ENCODE results near the gene NMNAT3. TPM values are rescaled to one million over a fixed set of nuclear protein-coding genes. Genes with fewer than 3 reads are reported as not detected.

Gene NMNAT3
- total RNA-seq, 1 experiment from 2014 or later: 1.3 TPM

GRCh38 chr3:139523718-139524117 lies 154.1 kb downstream of the NMNAT3 start:
- Histone ChIP-seq H2BK12ac (ENCODE audit: insufficient read length, low read depth, low read length) (no peak overlapping the region), H3K4ac (ENCODE audit: low read depth, low read length) (no peak overlapping the region), H3K4me1 (ENCODE audit: insufficient read depth, low read length) (peaks cover 3% of the 10 kb centered on the region; the same call in 1 of the 2 replicates), H3K27me3 (ENCODE audit: insufficient read depth, low read length) (no peaks in the 10 kb centered on the region; the same call in 1 of the 2 replicates), H3K9me3 (ENCODE audit: control insufficient read depth, low read depth, low read length) (no peaks in the 10 kb centered on the region), H3K9ac (ENCODE audit: extremely low read depth, insufficient read length, low read length) (no peak overlapping the region), H2AFZ (ENCODE audit: low read length) (no peak overlapping the region), H3T11ph (ENCODE audit: low read length) (no peak overlapping the region), H3K4me2 (ENCODE audit: insufficient read depth, insufficient read length, low read length) (no peak overlapping the region), H3K23me2 (ENCODE audit: insufficient read length, low read depth, low read length, poor library complexity, severe bottlenecking) (no peaks in the 10 kb centered on the region), H3K14ac (ENCODE audit: insufficient read depth, low read length) (no peak overlapping the region), H3K18ac (ENCODE audit: insufficient read length, low read depth, low read length) (no peak overlapping the region), H3K79me2 (ENCODE audit: insufficient read depth, low read length) (no peaks in the 10 kb centered on the region), H4K91ac (ENCODE audit: insufficient read length, low read depth, low read length) (no peak overlapping the region), H3K27ac (ENCODE audit: insufficient read length, low read depth, low read length) (no peak overlapping the region), H4K20me1 (ENCODE audit: control insufficient read depth, insufficient read depth, insufficient read length) (peaks cover 3% of the 10 kb centered on the region), H2BK20ac (ENCODE audit: low read depth, low read length, poor library complexity, severe bottlenecking) (no peak overlapping the region), H2BK120ac (ENCODE audit: low read depth, low read length, poor library complexity, severe bottlenecking) (no peak overlapping the region), H2BK15ac (ENCODE audit: low read depth, low read length) (no peak overlapping the region), H3K56ac (ENCODE audit: insufficient read length, low read depth, low read length) (no peak overlapping the region), H4K5ac (ENCODE audit: insufficient read length, low read depth, low read length) (no peak overlapping the region), H4K8ac (replicated peaks; ENCODE audit: insufficient read length, low read depth, low read length) (no peak overlapping the region), H3K79me1 (ENCODE audit: insufficient read depth, low read depth, low read length, poor library complexity, severe bottlenecking) (no peaks in the 10 kb centered on the region), H2AK5ac (ENCODE audit: insufficient read length, low read length) (no peak overlapping the region), H3K23ac (ENCODE audit: insufficient read length, low read depth, low read length) (no peak overlapping the region), H2BK5ac (ENCODE audit: insufficient read length, low read length) (no peak overlapping the region)
- no peak for DNase-seq
- no peak overlapping the region; a peak in 1 of 5 replicates for H3K4me3 Mint-ChIP-seq
- H3K27ac Mint-ChIP-seq: no peak overlapping the region; a peak in 1 of 7 replicates
- peaks cover 0 to 2% (median 0%) of the 10 kb centered on the region in 3 experiments; a peak in 1 of 7 replicates for H3K36me3 Mint-ChIP-seq (ENCODE audit: insufficient read depth in 1 of 3, low read depth in 3 of 3)
- peaks cover 30 to 37% of the 10 kb centered on the region in 2 experiments for H3K4me1 Mint-ChIP-seq
- whole genome bisulfite sequencing (ENCODE audit: extremely low coverage, insufficient read length, low lambda C conversion rate): no CpG with 5 or more reads among the region's 1 CpG
- 0 out of 5 replicates have a peak, but pooled peaks cover 0 to 3% of the 10 kb centered on the region in 2 experiments for H3K9me3 Mint-ChIP-seq
- H3K27me3 Mint-ChIP-seq (ENCODE audit: low read depth): peaks cover 37% of the 10 kb centered on the region
- no peak for TF ChIP-seq CTCF (conservative IDR thresholded peaks at IDR 0.05)
